Activated naive CD4-positive, alpha-beta T cell (primary cell): ENCODE measurements around the gene C12orf75.
"Not testable (repeated sequence)": the region's sequence is repeated elsewhere in the genome, so short reads cannot be mapped to it uniquely, and the experiment has no call there.

Experiments
- DNase-seq, 4 experiments: peaks; one replicate each; lab custom pipeline; 2025; lab: John Stamatoyannopoulos, UW

C12orf75 gene

GRCh38 chr12:105310476-105311085 lies 19.9 kb upstream of the C12orf75 start:
- DNase-seq, result not testable (repeated sequence)

- DNase-seq, result not testable (repeated sequence)
Observed at GRCh38 chr12:105311936-105312335, 18.6 kb upstream of the C12orf75 start.

- not testable (repeated sequence) for DNase-seq
Observed at GRCh38 chr12:105313755-105314154, 16.7 kb upstream of the C12orf75 start.

DNA sequence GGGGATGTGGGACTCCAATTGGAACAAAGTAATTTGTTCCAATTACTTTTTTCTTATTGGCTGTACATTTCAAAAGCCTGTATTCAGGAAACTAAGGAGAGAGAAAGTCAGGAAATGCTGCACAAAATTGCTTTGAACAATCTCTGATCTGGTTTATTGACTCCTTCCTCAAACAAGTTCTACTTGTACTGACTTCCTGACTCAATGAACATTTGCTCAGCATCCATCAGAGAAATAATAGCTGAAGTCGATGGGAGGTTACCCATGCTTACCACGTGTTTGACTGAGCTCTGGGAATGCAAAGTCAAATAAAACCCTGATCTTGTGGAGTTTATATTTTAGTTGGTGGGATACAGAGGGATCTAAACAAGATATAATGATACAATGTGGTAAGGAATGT lies 15.4 kb upstream of the C12orf75 start:
- DNase-seq, result no peak

DNA sequence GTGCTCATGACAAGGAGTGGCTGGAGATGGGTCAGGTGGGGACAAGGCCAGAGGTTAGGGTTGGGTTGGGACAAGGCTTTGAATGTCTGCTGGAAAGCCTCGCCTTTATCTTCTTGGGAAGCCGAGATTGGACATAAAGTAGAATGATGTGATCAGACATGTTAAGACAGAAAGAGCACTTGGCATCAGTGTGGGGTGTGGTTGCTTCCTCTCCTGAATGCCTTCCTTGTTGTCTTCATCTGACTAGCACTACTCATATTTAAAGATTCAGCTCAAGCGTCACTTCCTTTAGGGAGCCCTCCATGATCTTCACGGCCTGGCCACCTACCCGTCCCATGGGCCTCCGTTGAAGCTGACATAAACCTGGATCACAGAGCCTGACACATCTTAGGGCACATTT lies 14.8 kb upstream of the C12orf75 start:
- no peak for DNase-seq

GRCh38 chr12:105316931-105317852 lies 13.3 kb upstream of the C12orf75 start:
- DNase-seq, result no peak

DNA sequence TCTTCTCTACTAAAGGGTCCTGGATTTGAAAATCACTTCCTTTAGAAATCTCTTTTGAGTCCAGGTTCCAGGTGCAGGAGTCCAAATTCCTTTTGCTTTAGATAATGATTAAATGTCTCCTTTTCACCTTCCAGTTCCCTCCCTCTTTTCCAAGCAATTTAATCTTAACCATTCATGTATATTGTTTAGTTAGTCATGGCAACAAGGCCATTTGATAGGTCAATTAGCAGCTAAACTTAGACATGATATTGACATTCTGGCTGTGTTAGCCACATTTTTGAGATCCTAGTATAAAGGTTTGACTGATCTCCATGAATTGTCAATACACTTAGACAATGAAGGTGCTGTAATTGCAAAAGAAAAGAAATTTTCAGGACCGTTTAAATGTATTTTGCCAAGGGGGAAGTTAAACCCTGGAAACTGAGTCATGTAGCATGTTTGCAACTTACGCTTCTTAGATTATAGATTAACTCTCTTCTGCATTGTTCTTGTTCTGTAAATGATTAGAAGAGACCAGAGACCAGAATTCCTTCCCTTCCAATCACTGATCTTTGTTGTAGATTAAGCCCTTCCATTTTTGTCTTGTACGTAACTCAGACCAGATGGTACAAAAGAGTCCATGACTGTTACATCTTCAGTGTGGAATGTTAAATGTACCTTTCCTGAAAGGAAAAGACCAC lies 12.4 kb upstream of the C12orf75 start:
- no peak for DNase-seq

DNA sequence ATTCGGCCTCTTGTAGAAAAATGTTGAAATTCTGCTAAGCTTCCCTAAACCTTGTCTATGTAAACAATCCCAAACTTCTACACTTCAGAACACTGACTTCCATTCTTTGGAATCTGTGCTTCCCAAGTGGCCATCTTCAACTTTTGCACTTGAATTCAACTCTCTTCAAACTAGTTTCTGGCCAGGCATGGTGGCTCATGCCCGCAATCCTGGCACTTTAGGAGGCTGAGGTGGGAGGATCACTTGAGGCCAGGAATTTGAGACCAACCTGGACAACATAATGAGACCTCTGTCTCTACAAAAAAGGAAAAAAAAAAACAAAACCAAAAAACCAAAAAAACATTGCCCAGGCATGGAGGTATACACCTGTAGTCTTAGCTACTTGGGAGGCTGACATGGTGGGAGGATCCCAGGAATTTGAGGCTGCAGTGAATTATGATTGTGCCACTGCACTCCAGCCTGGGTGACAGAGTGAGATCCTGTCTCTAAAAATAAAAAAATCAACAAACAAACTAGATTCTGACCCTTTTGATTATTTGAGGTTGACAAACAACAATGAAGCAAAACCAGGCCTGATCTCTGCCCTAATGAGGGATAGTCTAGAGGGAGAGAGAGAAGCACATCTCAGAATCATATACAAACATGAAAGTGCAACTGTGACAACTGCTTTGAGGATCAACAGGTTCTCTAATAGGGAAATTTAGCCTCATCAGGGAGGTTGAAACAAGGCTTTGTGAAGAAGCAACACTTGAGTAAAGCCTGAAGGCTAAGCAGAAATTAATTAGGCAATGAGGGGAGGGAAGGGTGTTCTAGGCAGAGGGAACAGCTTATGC lies 11.6 kb upstream of the C12orf75 start:
- no peak for DNase-seq

DNA sequence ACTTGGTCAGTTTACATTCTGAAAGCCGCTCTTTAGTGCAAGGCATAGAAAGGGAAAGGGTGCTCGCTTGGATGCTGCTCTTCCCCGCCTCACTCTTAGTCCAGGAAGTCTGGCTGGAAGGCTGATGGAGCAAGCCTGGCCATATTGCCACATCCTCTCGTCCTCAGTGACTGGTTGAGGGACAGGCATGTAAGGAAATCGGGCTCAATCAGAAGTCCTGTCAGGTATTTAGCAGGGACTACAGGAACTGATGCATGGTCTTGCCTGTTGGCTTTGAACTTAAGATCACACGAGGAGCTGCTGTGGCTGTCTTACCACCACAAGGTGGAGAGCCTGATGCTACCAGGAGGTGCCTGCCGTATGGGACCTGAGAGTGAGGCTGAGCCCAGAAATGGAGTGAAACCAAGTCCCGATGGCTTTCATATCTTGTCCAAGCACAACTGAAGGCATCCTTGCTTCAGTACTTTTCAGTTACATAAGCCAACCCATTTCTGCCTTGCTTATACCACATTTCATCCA lies 10.7 kb upstream of the C12orf75 start:
- no peak for DNase-seq

DNA sequence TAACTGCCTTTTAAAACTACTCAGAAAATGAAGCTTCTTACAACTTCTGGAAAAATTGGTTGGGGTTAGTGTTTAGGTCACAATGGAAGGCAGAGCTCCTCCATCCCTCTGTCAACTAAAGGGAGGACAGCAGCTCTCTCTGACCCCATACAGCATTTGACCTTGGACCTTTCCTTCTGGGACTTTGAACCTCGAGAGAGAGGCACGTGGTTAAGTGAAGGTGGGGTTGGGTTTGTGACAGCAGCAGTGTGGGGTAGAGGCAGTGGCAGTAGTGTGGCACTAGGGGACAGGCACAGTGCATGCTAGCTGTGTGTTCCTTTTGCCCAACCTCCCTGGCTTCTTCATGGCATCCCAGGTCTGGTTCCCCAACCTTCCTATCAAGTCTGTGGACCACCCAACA lies 9.4 kb upstream of the C12orf75 start:
- no peak for DNase-seq

DNA sequence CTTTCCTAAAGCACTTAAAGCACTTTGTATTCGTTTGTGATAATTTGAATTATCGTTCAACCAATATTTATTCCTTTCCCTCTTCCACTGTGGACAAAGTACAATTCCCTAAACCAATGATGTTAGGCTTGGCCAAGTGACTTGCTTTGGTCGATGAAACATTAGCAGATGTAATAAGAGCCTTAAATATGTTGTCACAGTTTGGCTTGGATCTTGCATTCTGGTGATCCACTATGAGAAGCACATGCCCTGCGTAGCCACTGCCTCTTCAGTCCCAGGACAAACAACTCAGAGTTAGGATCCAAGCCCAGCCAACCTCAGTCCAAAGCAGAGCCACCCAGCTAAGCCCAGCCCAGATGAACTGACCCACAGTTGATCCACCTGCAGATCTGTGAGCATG lies 8.4 kb upstream of the C12orf75 start:
- no peak for DNase-seq

GRCh38 chr12:105324704-105325103 lies 5.8 kb upstream of the C12orf75 start:
- DNase-seq, result no peak

GRCh38 chr12:105325117-105325516 lies 5.4 kb upstream of the C12orf75 start:
- DNase-seq, result no peak

- DNase-seq, result no peak
Observed at GRCh38 chr12:105329926-105330282, 587 bp upstream of the C12orf75 start.

- DNase-seq, result peak in 1 of 4 experiments; percentile 23
Observed at GRCh38 chr12:105330931-105331804, 677 bp downstream of the C12orf75 start.

GRCh38 chr12:105331805-105332251 lies 1.3 kb downstream of the C12orf75 start:
- no peak for DNase-seq

DNA sequence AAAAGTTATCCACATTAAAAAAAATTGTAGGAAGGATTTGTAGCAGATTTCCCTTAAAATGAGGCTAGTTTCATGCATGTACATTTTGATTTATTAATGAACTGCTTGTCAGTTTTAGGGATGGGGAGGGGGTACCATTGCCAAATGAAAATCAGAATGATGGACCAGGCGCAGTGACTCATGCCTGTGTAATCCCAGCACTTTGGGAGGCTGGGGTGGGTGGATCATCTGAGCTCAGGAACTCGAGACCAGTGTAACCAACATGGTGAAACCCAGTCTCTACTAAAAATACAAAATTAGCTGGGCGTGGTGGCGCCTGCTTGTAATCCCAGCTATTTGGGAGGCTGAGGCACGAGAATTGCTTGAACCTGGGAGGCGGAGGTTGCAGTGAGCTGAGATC lies 1.8 kb downstream of the C12orf75 start:
- not testable (repeated sequence) for DNase-seq

DNA sequence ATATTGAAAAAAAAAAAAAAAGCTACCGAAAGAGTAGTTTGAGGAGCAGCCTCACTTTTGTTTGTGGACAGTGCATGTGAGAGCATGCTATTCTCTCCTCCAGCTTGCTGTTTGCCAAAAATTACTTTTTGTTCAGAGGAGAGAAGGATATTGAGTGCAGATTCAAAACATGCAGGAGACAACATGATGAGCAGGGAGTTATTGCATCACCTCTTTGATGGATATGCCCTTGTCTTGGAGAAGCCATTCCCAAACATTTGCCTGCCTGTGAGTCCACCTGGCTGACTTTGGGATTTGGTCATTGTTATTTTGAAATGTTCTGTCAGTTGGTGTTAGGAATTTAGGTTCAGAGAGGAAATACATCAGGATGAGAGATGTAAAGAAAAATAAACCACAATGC lies 2.4 kb downstream of the C12orf75 start:
- no peak for DNase-seq

GRCh38 chr12:105334001-105334400 lies 3.5 kb downstream of the C12orf75 start:
- DNase-seq, result no peak

DNA sequence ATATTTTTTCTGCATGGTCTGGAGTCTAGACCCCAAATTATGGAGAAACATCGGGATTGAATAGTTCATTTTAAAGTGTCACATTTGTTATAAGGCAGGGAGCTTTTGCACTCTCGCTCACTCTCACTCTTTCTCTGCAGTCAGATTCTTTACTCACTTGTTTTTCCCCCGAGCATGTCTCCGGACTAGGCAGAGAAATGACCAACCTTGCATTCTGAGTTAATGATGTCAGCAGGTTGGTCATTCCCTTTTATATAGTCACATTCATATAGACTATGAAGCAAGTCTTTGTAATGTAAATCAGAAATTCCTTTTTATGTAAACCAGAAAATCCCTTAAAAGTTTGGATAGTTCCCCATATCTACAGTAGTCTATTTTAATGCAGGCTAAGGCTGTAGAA lies 4.1 kb downstream of the C12orf75 start:
- no peak for DNase-seq

DNA sequence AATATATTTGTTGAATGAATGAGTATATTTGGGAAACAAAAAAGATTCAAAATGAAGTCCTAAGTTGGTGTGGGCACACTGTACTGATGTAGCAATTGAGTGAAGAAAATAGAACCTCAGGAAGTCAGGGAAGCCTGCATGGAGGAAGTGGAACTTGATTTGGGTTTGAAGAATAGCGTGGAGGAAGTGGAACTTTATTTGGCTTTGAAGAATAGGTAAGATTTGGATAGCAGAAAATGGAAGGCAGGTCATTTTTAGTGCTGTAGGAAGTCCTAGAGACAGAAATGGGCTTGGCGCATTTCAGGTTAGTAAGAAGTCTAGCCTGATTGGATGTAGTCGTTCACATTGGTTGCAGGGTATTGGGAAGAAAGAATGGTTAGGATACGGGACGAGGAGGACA lies 5.4 kb downstream of the C12orf75 start:
- no peak for DNase-seq
